Esophagus muscularis mucosa (tissue), 4 donors: ENCODE results near the gene PCED1A. TPM values are rescaled to one million over a fixed set of nuclear protein-coding genes. Genes with fewer than 3 reads are reported as not detected.

Experiments
- DNase-seq: peaks from one replicate; pipeline ENCODE4 v3.0.0-alpha.2; 2017; ENCODE audit errors: extremely low spot score
- H3K27ac ChIP-seq, 4 donors: fragments of 200-600 bp; sonication (generic); replicated peaks in 1 of 4; 1 replicate in 3 of 4; 2 replicates in 1 of 4; pipeline ENCODE4 v1.5.1; 2016 to 2019; ENCODE audit warnings: mild to moderate bottlenecking in 1 of 4
- H3K27me3 ChIP-seq, 4 donors: fragments of 200-600 bp; sonication (generic); one replicate each; pipeline versions ENCODE4 v1.5.1 to v1.6.0; 2016 to 2019
- H3K36me3 ChIP-seq, 4 donors: fragments of 200-600 bp; sonication (generic); one replicate each; pipeline ENCODE4 v1.5.1; 2016 to 2019
- H3K4me1 ChIP-seq, 4 donors: fragments of 200-600 bp; sonication (generic); one replicate each; pipeline ENCODE4 v1.5.1; 2016 to 2019
- H3K4me3 ChIP-seq, 4 donors: fragments of 200-600 bp; sonication (generic); 1 replicate in 2 of 4; 2 replicates in 2 of 4; pipeline ENCODE4 v1.5.1; 2016 to 2019; ENCODE audit warnings: mild to moderate bottlenecking in 4 of 4, moderate library complexity in 1 of 4
- H3K9me3 ChIP-seq, 4 donors: fragments of 200-600 bp; sonication (generic); 1 replicate in 3 of 4; 2 replicates in 1 of 4; pipeline ENCODE4 v1.5.1; 2016 to 2019
- EP300 ChIP-seq: sonication (generic); formaldehyde crosslinking; IDR thresholded peaks from one replicate; pipeline ENCODE4 v1.6.1; 2017; ENCODE audit warnings: antibody characterized with exemption
- POLR2A ChIP-seq: fragments of 450-650 bp; IDR thresholded peaks from one replicate; pipeline ENCODE4 v1.6.1; 2017; ENCODE audit warnings: antibody characterized with exemption, moderate library complexity, mild to moderate bottlenecking, low read depth
- POLR2AphosphoS5 ChIP-seq, 2 donors: sonication (generic); formaldehyde crosslinking; IDR thresholded peaks; one replicate each; pipeline ENCODE4 v1.6.1; 2017; ENCODE audit warnings: antibody characterized with exemption in 2 of 2
- WGBS: methylation state at CpG from one replicate; pipeline ENCODE4 v1.1.5; 2018; 5-methylcytosine and 5-hydroxymethylcytosine counted together
- intact Hi-C: fragments of 100-400 bp; cut with DNase I; formaldehyde crosslinking; loops from one replicate; pipeline ENCODE4 v1.15.1; 2023
- total RNA-seq, 4 donors: library from RNA; depleted of rRNA; stranded (reverse); fragments of >200 nt; gene quantifications; one replicate each; pipeline versions ENCODE4 v1.1.0 to v1.2.1, GENCODE V29; 2016
- TF ChIP-seq, protein P1 (sequence below), 3 experiments: fragments of 200-600 bp in 2 of 3; fragments of 450-650 bp in 1 of 3; sonication (generic) in 2 of 3; IDR thresholded peaks; one replicate each; pipeline ENCODE4 v1.5.1; 2017 to 2019; ENCODE audit warnings: antibody characterized with exemption in 3 of 3, mild to moderate bottlenecking in 2 of 3, moderate library complexity in 1 of 3

The PCED1A gene
- total RNA-seq, 4 donors from 2014 or later: 15.1 to 24.1 (median 22.5) TPM

- TF ChIP-seq POLR2A (no peak), EP300 (no peak), POLR2AphosphoS5 (IDR thresholded peaks at IDR 0.05) (no peak)
- TF ChIP-seq, protein P1, sequence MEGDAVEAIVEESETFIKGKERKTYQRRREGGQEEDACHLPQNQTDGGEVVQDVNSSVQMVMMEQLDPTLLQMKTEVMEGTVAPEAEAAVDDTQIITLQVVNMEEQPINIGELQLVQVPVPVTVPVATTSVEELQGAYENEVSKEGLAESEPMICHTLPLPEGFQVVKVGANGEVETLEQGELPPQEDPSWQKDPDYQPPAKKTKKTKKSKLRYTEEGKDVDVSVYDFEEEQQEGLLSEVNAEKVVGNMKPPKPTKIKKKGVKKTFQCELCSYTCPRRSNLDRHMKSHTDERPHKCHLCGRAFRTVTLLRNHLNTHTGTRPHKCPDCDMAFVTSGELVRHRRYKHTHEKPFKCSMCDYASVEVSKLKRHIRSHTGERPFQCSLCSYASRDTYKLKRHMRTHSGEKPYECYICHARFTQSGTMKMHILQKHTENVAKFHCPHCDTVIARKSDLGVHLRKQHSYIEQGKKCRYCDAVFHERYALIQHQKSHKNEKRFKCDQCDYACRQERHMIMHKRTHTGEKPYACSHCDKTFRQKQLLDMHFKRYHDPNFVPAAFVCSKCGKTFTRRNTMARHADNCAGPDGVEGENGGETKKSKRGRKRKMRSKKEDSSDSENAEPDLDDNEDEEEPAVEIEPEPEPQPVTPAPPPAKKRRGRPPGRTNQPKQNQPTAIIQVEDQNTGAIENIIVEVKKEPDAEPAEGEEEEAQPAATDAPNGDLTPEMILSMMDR (IDR thresholded peaks at IDR 0.05): no peak
- peaks cover 0 to 99% (median 7%) of the 10 kb centered on the region in 4 donors for H3K27me3 ChIP-seq
- DNase-seq: no peak
- intact Hi-C loops: no loop called here
- no peak overlapping the region for H3K4me3 ChIP-seq
- no peak overlapping the region for H3K27ac ChIP-seq
- peaks cover 0 to 12% (median 8%) of the 10 kb centered on the region in 4 donors for H3K4me1 ChIP-seq
- H3K9me3 ChIP-seq: peaks cover 0 to 2% (median 0%) of the 10 kb centered on the region in 4 donors
- WGBS: 46% methylated on average over 4 of the region's 4 CpGs
- H3K36me3 ChIP-seq: no peaks in the 10 kb centered on the region
Observed at GRCh38 chr20:2806351-2806701, 34.1 kb downstream of the PCED1A start.

GRCh38 chr20:2805689-2806350 lies 34.6 kb downstream of the PCED1A start:
- peaks cover 0 to 17% (median 11%) of the 10 kb centered on the region in 4 donors for H3K4me1 ChIP-seq
- intact Hi-C loops: no loop called here
- no peak overlapping the region for H3K4me3 ChIP-seq
- peaks cover 0 to 99% (median 12%) of the 10 kb centered on the region in 4 donors for H3K27me3 ChIP-seq
- TF ChIP-seq POLR2AphosphoS5 (IDR thresholded peaks at IDR 0.05) (no peak), EP300 (no peak), POLR2A (no peak)
- TF ChIP-seq, protein P1 (IDR thresholded peaks at IDR 0.05): no peak
- 39% methylated on average over 14 of the region's 22 CpGs for WGBS
- no peak overlapping the region for H3K27ac ChIP-seq
- no peaks in the 10 kb centered on the region for H3K36me3 ChIP-seq
- no peaks in the 10 kb centered on the region for H3K9me3 ChIP-seq
- no peak for DNase-seq

- Histone ChIP-seq H3K27me3 (peaks cover 0 to 99% (median 19%) of the 10 kb centered on the region in 4 donors), H3K4me3 (no peak overlapping the region), H3K4me1 (peaks cover 0 to 24% (median 18%) of the 10 kb centered on the region in 4 donors), H3K27ac (no peak overlapping the region), H3K9me3 (no peaks in the 10 kb centered on the region), H3K36me3 (no peaks in the 10 kb centered on the region)
- DNase-seq: no peak
- 6% methylated on average over 26 of the region's 49 CpGs for WGBS
- TF ChIP-seq EP300 (no peak), POLR2A (no peak), POLR2AphosphoS5 (IDR thresholded peaks at IDR 0.05) (no peak)
- TF ChIP-seq, protein P1 (IDR thresholded peaks at IDR 0.05): no peak
- intact Hi-C loops: no loop called here
Observed at GRCh38 chr20:2804852-2805688, 35.4 kb downstream of the PCED1A start.

DNA sequence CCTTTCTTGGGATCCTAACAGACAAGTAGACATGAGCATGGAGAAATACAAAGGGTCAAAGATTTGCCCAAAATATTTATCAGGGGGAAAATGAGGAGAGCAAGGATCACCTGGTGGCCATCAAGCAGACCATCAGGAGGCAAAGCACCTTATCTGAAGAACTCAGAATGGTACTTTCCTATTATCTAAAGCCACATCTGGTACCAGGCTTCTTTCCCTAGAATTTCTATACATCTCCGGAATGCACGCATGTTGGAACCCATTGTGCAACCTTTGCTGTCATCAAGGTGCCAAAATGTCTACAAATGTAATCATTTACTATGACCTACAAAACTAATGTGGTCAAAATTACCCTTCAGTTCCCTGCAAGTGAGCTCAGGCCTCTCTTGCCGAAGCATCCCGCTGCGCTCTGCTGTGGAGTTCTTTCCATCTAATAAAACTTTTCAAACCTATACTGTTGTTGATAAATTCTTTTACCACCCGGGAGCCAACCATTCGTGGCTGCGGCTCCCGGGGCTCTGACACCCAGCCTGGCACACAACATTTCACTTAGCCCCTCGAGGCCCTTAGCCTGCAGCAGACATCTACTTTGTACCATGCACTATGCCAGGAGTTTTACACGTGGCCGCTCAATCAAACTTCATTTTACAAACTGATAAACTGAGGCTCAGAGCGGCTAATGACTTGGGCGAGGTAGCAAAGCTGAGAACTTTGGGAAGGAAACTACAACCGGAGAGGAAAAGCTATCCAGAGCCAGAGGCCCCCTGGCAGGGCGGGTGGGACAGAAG lies 36.2 kb downstream of the PCED1A start:
- Histone ChIP-seq H3K4me3 (no peak overlapping the region), H3K27me3 (peaks cover 0 to 99% (median 21%) of the 10 kb centered on the region in 4 donors), H3K27ac (no peak overlapping the region), H3K4me1 (peaks cover 0 to 33% (median 27%) of the 10 kb centered on the region in 4 donors), H3K36me3 (no peaks in the 10 kb centered on the region), H3K9me3 (no peaks in the 10 kb centered on the region)
- intact Hi-C loops: no loop called here
- no peak for TF ChIP-seq POLR2AphosphoS5 (IDR thresholded peaks at IDR 0.05)
- no peak for TF ChIP-seq POLR2A
- TF ChIP-seq, protein P1 (IDR thresholded peaks at IDR 0.05): no peak
- no peak for TF ChIP-seq EP300
- 56% methylated on average over 16 of the region's 16 CpGs for WGBS
- DNase-seq: no peak
